Activated CD4-positive, alpha-beta T cell treated with anti-CD3 and anti-CD28 coated beads, Interleukin-2, amount 50 U/mL, for 24 hours (primary cell): Measurements from ENCODE around the gene SHB.

Experiments
- DNase-seq, 2 donors: peaks; one replicate each; pipeline ENCODE4 v3.0.0-alpha.2; 2020; ENCODE audit warnings: low read depth in 1 of 2, low spot score in 1 of 2

The SHB gene

GRCh38 chr9:38043931-38044623, 24.9 kb downstream of the SHB start:
- DNase-seq = no peak

GRCh38 chr9:38042626-38043357, 26.2 kb downstream of the SHB start:
- no peak for DNase-seq

GRCh38 chr9:38041564-38042243, 27.3 kb downstream of the SHB start:
- no peak for DNase-seq

- DNase-seq = no peak
Measured at GRCh38 chr9:38039907-38040682, 28.9 kb downstream of the SHB start.

- DNase-seq = no peak
Measured at GRCh38 chr9:38039090-38039906, 29.7 kb downstream of the SHB start.

GRCh38 chr9:38038307-38039089, 30.5 kb downstream of the SHB start:
- no peak for DNase-seq

- no peak for DNase-seq
Measured at GRCh38 chr9:38037981-38038306, 31.1 kb downstream of the SHB start.

- DNase-seq = no peak
Measured at GRCh38 chr9:38036359-38037084, 32.5 kb downstream of the SHB start.

GRCh38 chr9:38035873-38036272, 33.2 kb downstream of the SHB start:
- DNase-seq = no peak

- no peak for DNase-seq
Measured at GRCh38 chr9:38033941-38034340, 35.1 kb downstream of the SHB start.

GRCh38 chr9:38032266-38033110, 36.5 kb downstream of the SHB start:
- DNase-seq = no peak

GRCh38 chr9:38031594-38031993, 37.4 kb downstream of the SHB start:
- no peak for DNase-seq

- no peak for DNase-seq
Measured at GRCh38 chr9:38030658-38031057, 38.4 kb downstream of the SHB start.

- no peak for DNase-seq
Measured at GRCh38 chr9:38029915-38030638, 39.0 kb downstream of the SHB start.

- DNase-seq = no peak
Measured at GRCh38 chr9:38027714-38028113, 41.3 kb downstream of the SHB start.

- DNase-seq = no peak
Measured at GRCh38 chr9:38026840-38027527, 42.0 kb downstream of the SHB start.
